HG03469 (cell line): ENCODE measurements around the gene WDR19.
"Not testable (repeated sequence)": the region's sequence is repeated elsewhere in the genome, so short reads cannot be mapped to it uniquely, and the experiment has no call there.

Experiments used
- ATAC-seq: cut with Tn5 transposase; IDR thresholded peaks from one replicate; pipeline ENCODE4 v1.9.1; 2021; ENCODE audit warnings: mild to moderate bottlenecking, moderate library complexity, moderate number of reproducible peaks; ENCODE audit not compliant: unreplicated experiment

WDR19 gene

GRCh38 chr4:39181905-39182638, at the start of gene WDR19:
Gene WDR19, plus strand, starts transcription at chr4:39182529. Its CDS starts 29 bp downstream, at chr4:39182558.
- peak; percentile 99 for ATAC-seq

GRCh38 chr4:39133623-39134022, 48.7 kb upstream of the WDR19 start:
- no peak for ATAC-seq

- ATAC-seq = no peak
Measured at GRCh38 chr4:39134683-39135306, 47.5 kb upstream of the WDR19 start.

GRCh38 chr4:39138227-39138626, 44.1 kb upstream of the WDR19 start:
- ATAC-seq = not testable (repeated sequence)

- ATAC-seq = no peak
Measured at GRCh38 chr4:39146211-39146610, 36.1 kb upstream of the WDR19 start.

- no peak for ATAC-seq
Measured at GRCh38 chr4:39154009-39154408, 28.3 kb upstream of the WDR19 start.

- no peak for ATAC-seq
Measured at GRCh38 chr4:39157520-39157919, 24.8 kb upstream of the WDR19 start.

GRCh38 chr4:39166177-39166576, 16.2 kb upstream of the WDR19 start:
- ATAC-seq = no peak

- ATAC-seq = no peak
Measured at GRCh38 chr4:39166669-39167068, 15.7 kb upstream of the WDR19 start.

GRCh38 chr4:39169426-39169825, 12.9 kb upstream of the WDR19 start:
- no peak for ATAC-seq

- no peak for ATAC-seq
Measured at GRCh38 chr4:39170301-39170700, 12.0 kb upstream of the WDR19 start.

GRCh38 chr4:39178706-39179105, 3.6 kb upstream of the WDR19 start:
- no peak for ATAC-seq

- no peak for ATAC-seq
Measured at GRCh38 chr4:39179681-39180080, 2.6 kb upstream of the WDR19 start.

GRCh38 chr4:39180629-39181028, 1.7 kb upstream of the WDR19 start:
- ATAC-seq = not testable (repeated sequence)

- ATAC-seq = no peak
Measured at GRCh38 chr4:39181520-39181904, 817 bp upstream of the WDR19 start.

- ATAC-seq = no peak
Measured at GRCh38 chr4:39201963-39202362, 19.6 kb downstream of the WDR19 start.

GRCh38 chr4:39204543-39204942, 22.2 kb downstream of the WDR19 start:
- no peak for ATAC-seq

GRCh38 chr4:39205000-39205399, 22.7 kb downstream of the WDR19 start:
- no peak for ATAC-seq

- no peak for ATAC-seq
Measured at GRCh38 chr4:39205476-39205875, 23.1 kb downstream of the WDR19 start.

GRCh38 chr4:39227906-39228305, 45.6 kb downstream of the WDR19 start:
- no peak for ATAC-seq

- no peak for ATAC-seq
Measured at GRCh38 chr4:39228377-39228776, 46.0 kb downstream of the WDR19 start.

GRCh38 chr4:39230462-39230861, 48.1 kb downstream of the WDR19 start:
- no peak for ATAC-seq

- no peak for ATAC-seq
Measured at GRCh38 chr4:39231660-39232059, 49.3 kb downstream of the WDR19 start.
